GM12873 (cell line): ENCODE data around the gene ZNF275.

ENCODE experiments used
- CTCF ChIP-seq: IDR thresholded peaks from 2 replicates; pipeline ENCODE4 v1.5.1; 2012; ENCODE audit warnings: low read depth, mild to moderate bottlenecking, moderate library complexity, low read length, control low read depth; ENCODE audit not compliant: insufficient read depth; ENCODE audit errors: missing control alignments

The ZNF275 gene

GRCh38 chrX:153397256-153397960 is 63.5 kb downstream of the ZNF275 start:
- TF ChIP-seq CTCF = no peak

GRCh38 chrX:153398275-153398960 is 64.5 kb downstream of the ZNF275 start:
- TF ChIP-seq CTCF = no peak

GRCh38 chrX:153400146-153401132 is 66.5 kb downstream of the ZNF275 start:
- peak; percentile 82 for TF ChIP-seq CTCF

- TF ChIP-seq CTCF = no peak
Observed at GRCh38 chrX:153401133-153401764, 67.3 kb downstream of the ZNF275 start, which contains the start of gene PNMA6E. Gene PNMA6E, minus strand, starts transcription at chrX:153401350. Its CDS starts 2,501 bp downstream, at chrX:153398849.
